SH-SY5Y (cell line): Measurements from ENCODE around the gene PALD1.

Experiments
- GATA2 ChIP-seq: IDR thresholded peaks from 2 replicates; pipeline ENCODE4 v1.6.1; 2011; ENCODE audit warnings: mild to moderate bottlenecking, low read depth, low read length
- GATA3 ChIP-seq: IDR thresholded peaks from 2 replicates; pipeline ENCODE4 v1.6.1; 2011; ENCODE audit warnings: low read depth, mild to moderate bottlenecking, low read length, moderate library complexity

GRCh38 chr10:70579234-70580002, 100.9 kb downstream of the PALD1 start:
- TF ChIP-seq GATA2, result no peak
- TF ChIP-seq GATA3, result no peak
